ENCODE measurements around the gene LAD1.

DNA sequence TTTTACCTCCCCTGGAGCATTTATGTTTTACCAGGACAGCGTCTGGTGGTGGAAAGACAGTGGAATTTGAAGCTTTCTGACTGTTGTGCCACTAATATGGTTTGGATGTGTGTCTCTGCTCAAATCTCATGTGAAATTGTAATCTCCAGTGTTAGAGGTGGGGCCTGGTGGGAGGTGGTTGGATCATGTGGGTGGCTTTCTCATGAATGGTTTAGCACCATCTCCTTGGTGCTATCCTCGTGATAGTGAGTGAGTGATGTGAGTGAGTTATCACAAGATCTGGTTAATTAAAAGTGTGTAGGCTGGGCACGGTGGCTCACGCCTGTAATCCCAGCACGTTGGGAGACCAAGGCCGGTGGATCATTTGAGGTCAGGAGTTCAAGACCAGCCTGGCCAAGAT is 46.2 kb upstream of the LAD1 start:
- TF ChIP-seq, protein P1, sequence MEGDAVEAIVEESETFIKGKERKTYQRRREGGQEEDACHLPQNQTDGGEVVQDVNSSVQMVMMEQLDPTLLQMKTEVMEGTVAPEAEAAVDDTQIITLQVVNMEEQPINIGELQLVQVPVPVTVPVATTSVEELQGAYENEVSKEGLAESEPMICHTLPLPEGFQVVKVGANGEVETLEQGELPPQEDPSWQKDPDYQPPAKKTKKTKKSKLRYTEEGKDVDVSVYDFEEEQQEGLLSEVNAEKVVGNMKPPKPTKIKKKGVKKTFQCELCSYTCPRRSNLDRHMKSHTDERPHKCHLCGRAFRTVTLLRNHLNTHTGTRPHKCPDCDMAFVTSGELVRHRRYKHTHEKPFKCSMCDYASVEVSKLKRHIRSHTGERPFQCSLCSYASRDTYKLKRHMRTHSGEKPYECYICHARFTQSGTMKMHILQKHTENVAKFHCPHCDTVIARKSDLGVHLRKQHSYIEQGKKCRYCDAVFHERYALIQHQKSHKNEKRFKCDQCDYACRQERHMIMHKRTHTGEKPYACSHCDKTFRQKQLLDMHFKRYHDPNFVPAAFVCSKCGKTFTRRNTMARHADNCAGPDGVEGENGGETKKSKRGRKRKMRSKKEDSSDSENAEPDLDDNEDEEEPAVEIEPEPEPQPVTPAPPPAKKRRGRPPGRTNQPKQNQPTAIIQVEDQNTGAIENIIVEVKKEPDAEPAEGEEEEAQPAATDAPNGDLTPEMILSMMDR (IDR thresholded peaks at IDR 0.05 in 4 of 5, conservative IDR thresholded peaks at IDR 0.05 in 1 of 5): no peak
- no peak for TF ChIP-seq POLR2A (IDR thresholded peaks at IDR 0.05)
